Lower leg skin (tissue), 3 donors: ENCODE data around the gene SPHK2.
"Not testable (repeated sequence)": the region's sequence is repeated elsewhere in the genome, so short reads cannot be mapped to it uniquely, and the experiment has no call there.

Experiments
- CTCF ChIP-seq, 3 donors: fragments of 450-650 bp; IDR thresholded peaks; one replicate each; pipeline ENCODE4 v1.5.1; 2016; ENCODE audit warnings: antibody characterized with exemption in 3 of 3, mild to moderate bottlenecking in 3 of 3, moderate library complexity in 2 of 3
- POLR2A ChIP-seq, 2 donors: fragments of 450-650 bp; IDR thresholded peaks; one replicate each; pipeline ENCODE4 v1.6.1; 2016 to 2017; ENCODE audit warnings: antibody characterized with exemption in 2 of 2, mild to moderate bottlenecking in 1 of 2, moderate library complexity in 1 of 2

- TF ChIP-seq POLR2A, CTCF (IDR thresholded peaks at IDR 0.05): not testable (repeated sequence)
Observed at GRCh38 chr19:48632286-48632685, 13.0 kb downstream of the SPHK2 start.
